GM23338 (cell line): ENCODE data around the gene TSHZ2. TPM values are rescaled to one million over a fixed set of nuclear protein-coding genes. Genes with fewer than 3 reads are reported as not detected.

Experiments used
- ATAC-seq: fragments of 200-7000 bp; cut with Tn5 transposase; 3 replicates; pipeline ENCODE4 v1.9.1; 2020
- DNase-seq: peaks from one replicate; pipeline ENCODE4 v3.0.0-alpha.2; 2015; ENCODE audit warnings: low spot score
- H2AFZ ChIP-seq: fragments of 200-600 bp; sonication (generic); 2 replicates; pipeline ENCODE4 v1.8.0; 2016; ENCODE audit warnings: antibody characterized with exemption, mild to moderate bottlenecking, moderate library complexity
- H3F3A ChIP-seq: fragments of 200-600 bp; sonication (generic); replicated peaks from 2 replicates; pipeline ENCODE4 v1.8.0; 2017; ENCODE audit warnings: antibody characterized with exemption, mixed run types, low read depth
- H3K27ac ChIP-seq: fragments of 200-600 bp; sonication (generic); 2 replicates; pipeline ENCODE4 v1.6.1; 2016; ENCODE audit warnings: low read depth
- H3K27me3 ChIP-seq: fragments of 200-600 bp; sonication (generic); 2 replicates; pipeline ENCODE4 v1.8.0; 2016; ENCODE audit warnings: mild to moderate bottlenecking, mixed run types, moderate library complexity; ENCODE audit not compliant: insufficient read depth
- H3K36me3 ChIP-seq: fragments of 200-600 bp; sonication (generic); 2 replicates; pipeline ENCODE4 v1.8.0; 2016; ENCODE audit warnings: mild to moderate bottlenecking; ENCODE audit not compliant: insufficient read depth
- H3K4me1 ChIP-seq: fragments of 200-600 bp; sonication (generic); 2 replicates; pipeline ENCODE4 v1.8.0; 2016; ENCODE audit warnings: mild to moderate bottlenecking, moderate library complexity; ENCODE audit not compliant: insufficient read depth
- H3K4me2 ChIP-seq: fragments of 200-600 bp; sonication (generic); 2 replicates; pipeline ENCODE4 v1.7.1; 2017; ENCODE audit warnings: mixed run types
- H3K4me3 ChIP-seq: fragments of 200-600 bp; sonication (generic); 2 replicates; pipeline ENCODE4 v1.6.1; 2016; ENCODE audit warnings: mixed run types
- H3K79me2 ChIP-seq: fragments of 200-600 bp; sonication (generic); replicated peaks from 2 replicates; pipeline ENCODE4 v1.8.0; 2017; ENCODE audit warnings: mild to moderate bottlenecking; ENCODE audit not compliant: insufficient read depth
- H3K9me2 ChIP-seq: fragments of 200-600 bp; sonication (generic); 2 replicates; pipeline ENCODE4 v1.8.0; 2017; ENCODE audit not compliant: insufficient read depth
- H4K20me1 ChIP-seq: fragments of 200-600 bp; sonication (generic); replicated peaks from 2 replicates; pipeline ENCODE4 v1.8.0; 2017; ENCODE audit warnings: mild to moderate bottlenecking; ENCODE audit not compliant: insufficient read depth
- H3K27ac Mint-ChIP-seq: 2 replicates; pipeline ENCODE4 v1.8.0; 2020; ENCODE audit warnings: inconsistent platforms, mild to moderate bottlenecking, moderate library complexity, mixed read lengths
- H3K27me3 Mint-ChIP-seq: 3 replicates; pipeline ENCODE4 v1.8.0; 2022; ENCODE audit warnings: low read depth, mild to moderate bottlenecking, moderate library complexity, mixed read lengths, inconsistent platforms; ENCODE audit not compliant: insufficient read depth, poor library complexity
- H3K36me3 Mint-ChIP-seq: 3 replicates; pipeline ENCODE4 v1.8.0; 2021; ENCODE audit warnings: low read depth, mild to moderate bottlenecking, inconsistent platforms, moderate library complexity, mixed read lengths
- H3K4me1 Mint-ChIP-seq: 3 replicates; pipeline ENCODE4 v1.8.0; 2020; ENCODE audit warnings: mild to moderate bottlenecking, inconsistent platforms, mixed read lengths
- H3K4me3 Mint-ChIP-seq: 3 replicates; pipeline ENCODE4 v1.8.0; 2021; ENCODE audit warnings: moderate library complexity, mild to moderate bottlenecking, inconsistent platforms, mixed read lengths
- H3K9me3 Mint-ChIP-seq: 3 replicates; pipeline ENCODE4 v1.8.0; 2020; ENCODE audit warnings: moderate library complexity, mild to moderate bottlenecking, inconsistent platforms, mixed read lengths
- CREB1 ChIP-seq: fragments of 250-450 bp; sonication (Bioruptor Pico); IDR thresholded peaks from 2 replicates; pipeline ENCODE4 v1.5.0; 2020; ENCODE audit warnings: low read depth, mild to moderate bottlenecking, moderate library complexity
- CTCF ChIP-seq, 2 experiments: fragments of 200-600 bp in 1 of 2; sonication (generic) in 1 of 2; conservative IDR thresholded peaks; 2 replicates each; pipeline versions ENCODE4 v1.5.1 to v1.6.1; 2016 to 2017; ENCODE audit warnings: antibody characterized with exemption in 2 of 2, low read depth in 2 of 2, mild to moderate bottlenecking in 2 of 2, moderate library complexity in 1 of 2
- EZH2 ChIP-seq: fragments of 200-600 bp; sonication (generic); IDR thresholded peaks from one replicate; pipeline ENCODE4 v1.8.0; 2017; ENCODE audit warnings: antibody characterized with exemption, mild to moderate bottlenecking, low read depth; ENCODE audit not compliant: unreplicated experiment
- EZH2phosphoT487 ChIP-seq: fragments of 200-600 bp; sonication (generic); IDR thresholded peaks from one replicate; pipeline ENCODE4 v1.8.1; 2018; ENCODE audit warnings: antibody characterized with exemption; ENCODE audit not compliant: unreplicated experiment
- JUNB ChIP-seq: IDR thresholded peaks from one replicate; pipeline ENCODE4 v1.6.1; 2016; ENCODE audit warnings: antibody characterized with exemption; ENCODE audit not compliant: unreplicated experiment
- NANOG ChIP-seq: IDR thresholded peaks from 2 replicates; pipeline ENCODE4 v1.6.1; 2016; ENCODE audit warnings: antibody characterized with exemption, borderline replicate concordance
- POLR2AphosphoS5 ChIP-seq: IDR thresholded peaks from 2 replicates; pipeline ENCODE4 v1.6.1; 2016; ENCODE audit warnings: antibody characterized with exemption, low read depth
- STAT1 ChIP-seq: IDR thresholded peaks from one replicate; pipeline ENCODE4 v1.6.1; 2016; ENCODE audit warnings: antibody characterized with exemption; ENCODE audit not compliant: unreplicated experiment
- ZNF114 ChIP-seq: fragments of 250-450 bp; sonication (Bioruptor Pico); IDR thresholded peaks from 2 replicates; pipeline ENCODE4 v1.5.0; 2020; ENCODE audit warnings: mild to moderate bottlenecking, moderate library complexity
- ZNF331 ChIP-seq: fragments of 250-450 bp; sonication (Bioruptor Pico); IDR thresholded peaks from 2 replicates; pipeline ENCODE4 v1.5.0; 2020; ENCODE audit warnings: low read depth, mild to moderate bottlenecking, moderate library complexity
- ZNF462 ChIP-seq: fragments of 250-450 bp; sonication (Bioruptor Pico); IDR thresholded peaks from 2 replicates; pipeline ENCODE4 v1.5.0; 2020; ENCODE audit warnings: mild to moderate bottlenecking, moderate library complexity
- polyA plus RNA-seq: library from polyadenylated mRNA; unstranded; fragments of >200 nt; fragmentation: Nextera tagmentation; extraction: Ambion mirVana; gene quantifications from 2 replicates; pipeline ENCODE4 v1.2.1, GENCODE V29; 2016
- total RNA-seq: library from RNA; depleted of rRNA; stranded (reverse); fragments of >200 nt; shearing (Covaris generic); gene quantifications from 2 replicates; pipeline ENCODE4 v1.2.3, GENCODE V29; 2014
- TF ChIP-seq, protein P1 (sequence below): IDR thresholded peaks from 2 replicates; pipeline ENCODE4 v1.6.1; 2016; ENCODE audit warnings: antibody characterized with exemption
- TF ChIP-seq, protein P2 (sequence below): IDR thresholded peaks from one replicate; pipeline ENCODE4 v1.6.1; 2018; ENCODE audit warnings: antibody characterized with exemption; ENCODE audit not compliant: unreplicated experiment

TSHZ2 gene
- total and polyA plus RNA-seq, 2 experiments from 2014 or later = 0.49 to 1.3 TPM

DNA sequence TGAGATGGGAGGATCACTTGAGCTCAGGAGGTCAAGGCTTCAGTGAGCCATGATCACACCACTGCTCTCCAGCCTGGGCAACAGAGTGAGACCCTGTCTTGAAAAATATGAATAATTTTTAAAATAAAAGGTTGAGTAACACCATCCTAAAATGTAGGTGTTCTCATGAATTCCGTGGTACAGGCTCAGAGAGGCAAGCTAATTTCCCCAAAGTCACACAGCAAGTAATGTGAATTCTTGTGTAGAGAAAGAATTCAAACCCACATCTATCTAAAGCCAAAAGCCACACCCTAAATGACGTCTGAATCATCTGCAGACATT is 541.0 kb downstream of the TSHZ2 start:
- no peaks in the 10 kb centered on the region for H3K27me3 ChIP-seq

More for the DNA sequence above, 541.0 kb downstream of the TSHZ2 start:
- no peak for DNase-seq
- no peak for TF ChIP-seq ZNF331 (CRISPR knock-in tag)
- TF ChIP-seq ZNF114 = no peak
- TF ChIP-seq, protein P1, sequence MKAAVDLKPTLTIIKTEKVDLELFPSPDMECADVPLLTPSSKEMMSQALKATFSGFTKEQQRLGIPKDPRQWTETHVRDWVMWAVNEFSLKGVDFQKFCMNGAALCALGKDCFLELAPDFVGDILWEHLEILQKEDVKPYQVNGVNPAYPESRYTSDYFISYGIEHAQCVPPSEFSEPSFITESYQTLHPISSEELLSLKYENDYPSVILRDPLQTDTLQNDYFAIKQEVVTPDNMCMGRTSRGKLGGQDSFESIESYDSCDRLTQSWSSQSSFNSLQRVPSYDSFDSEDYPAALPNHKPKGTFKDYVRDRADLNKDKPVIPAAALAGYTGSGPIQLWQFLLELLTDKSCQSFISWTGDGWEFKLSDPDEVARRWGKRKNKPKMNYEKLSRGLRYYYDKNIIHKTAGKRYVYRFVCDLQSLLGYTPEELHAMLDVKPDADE = no peak
- TF ChIP-seq POLR2AphosphoS5 = no peak
- TF ChIP-seq, protein P2, sequence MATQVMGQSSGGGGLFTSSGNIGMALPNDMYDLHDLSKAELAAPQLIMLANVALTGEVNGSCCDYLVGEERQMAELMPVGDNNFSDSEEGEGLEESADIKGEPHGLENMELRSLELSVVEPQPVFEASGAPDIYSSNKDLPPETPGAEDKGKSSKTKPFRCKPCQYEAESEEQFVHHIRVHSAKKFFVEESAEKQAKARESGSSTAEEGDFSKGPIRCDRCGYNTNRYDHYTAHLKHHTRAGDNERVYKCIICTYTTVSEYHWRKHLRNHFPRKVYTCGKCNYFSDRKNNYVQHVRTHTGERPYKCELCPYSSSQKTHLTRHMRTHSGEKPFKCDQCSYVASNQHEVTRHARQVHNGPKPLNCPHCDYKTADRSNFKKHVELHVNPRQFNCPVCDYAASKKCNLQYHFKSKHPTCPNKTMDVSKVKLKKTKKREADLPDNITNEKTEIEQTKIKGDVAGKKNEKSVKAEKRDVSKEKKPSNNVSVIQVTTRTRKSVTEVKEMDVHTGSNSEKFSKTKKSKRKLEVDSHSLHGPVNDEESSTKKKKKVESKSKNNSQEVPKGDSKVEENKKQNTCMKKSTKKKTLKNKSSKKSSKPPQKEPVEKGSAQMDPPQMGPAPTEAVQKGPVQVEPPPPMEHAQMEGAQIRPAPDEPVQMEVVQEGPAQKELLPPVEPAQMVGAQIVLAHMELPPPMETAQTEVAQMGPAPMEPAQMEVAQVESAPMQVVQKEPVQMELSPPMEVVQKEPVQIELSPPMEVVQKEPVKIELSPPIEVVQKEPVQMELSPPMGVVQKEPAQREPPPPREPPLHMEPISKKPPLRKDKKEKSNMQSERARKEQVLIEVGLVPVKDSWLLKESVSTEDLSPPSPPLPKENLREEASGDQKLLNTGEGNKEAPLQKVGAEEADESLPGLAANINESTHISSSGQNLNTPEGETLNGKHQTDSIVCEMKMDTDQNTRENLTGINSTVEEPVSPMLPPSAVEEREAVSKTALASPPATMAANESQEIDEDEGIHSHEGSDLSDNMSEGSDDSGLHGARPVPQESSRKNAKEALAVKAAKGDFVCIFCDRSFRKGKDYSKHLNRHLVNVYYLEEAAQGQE = no peak
- no peak for TF ChIP-seq EZH2
- TF ChIP-seq STAT1 = no peak
- no peak for TF ChIP-seq ZNF462 (CRISPR knock-in tag)
- no peak for TF ChIP-seq CREB1 (CRISPR knock-in tag)
- TF ChIP-seq EZH2phosphoT487 = no peak
- no peak for TF ChIP-seq CTCF (conservative IDR thresholded peaks at IDR 0.05; ENCODE audit: low read depth in 2 of 2)
- TF ChIP-seq NANOG = no peak
- no peak for TF ChIP-seq JUNB
- Mint-ChIP-seq H3K9me3 (peaks cover 7% of the 10 kb centered on the region; the same call in 2 of the 3 replicates), H3K4me1 (no peaks in the 10 kb centered on the region), H3K27ac (no peak overlapping the region), H3K36me3 (no peaks in the 10 kb centered on the region), H3K4me3 (no peak overlapping the region), H3K27me3 (peaks cover 6% of the 10 kb centered on the region)
- H3K4me2 ChIP-seq = no peak overlapping the region
- H2AFZ ChIP-seq = no peak overlapping the region
- H3K27ac ChIP-seq = no peak overlapping the region
- H3K9me2 ChIP-seq = no peaks in the 10 kb centered on the region
- no peaks in the 10 kb centered on the region for H3K79me2 ChIP-seq
- no peaks in the 10 kb centered on the region for H3K4me1 ChIP-seq
- no peaks in the 10 kb centered on the region for H3F3A ChIP-seq
- no peak overlapping the region for H3K4me3 ChIP-seq
- no peaks in the 10 kb centered on the region for H4K20me1 ChIP-seq
- ATAC-seq = no peak
- no peaks in the 10 kb centered on the region for H3K36me3 ChIP-seq
